Keratinocyte (primary cell): ENCODE data around the gene MTA3.

ENCODE experiments used
- EZH2 ChIP-seq: IDR thresholded peaks from one replicate; pipeline ENCODE4 v1.6.1; 2012; ENCODE audit warnings: inconsistent platforms, mild to moderate bottlenecking, low read length, moderate library complexity
- TF ChIP-seq, protein P1 (sequence below), 3 experiments: IDR thresholded peaks in 1 of 3; conservative IDR thresholded peaks in 1 of 3; optimal IDR thresholded peaks in 1 of 3; 2 replicates in 2 of 3; 3 replicates in 1 of 3; pipeline versions ENCODE3 to v1.5.1; 2011; ENCODE audit warnings: low read length in 3 of 3, mild to moderate bottlenecking in 3 of 3, moderate library complexity in 2 of 3, control low read depth in 1 of 3, inconsistent platforms in 1 of 3; ENCODE audit not compliant: insufficient read depth in 2 of 3; ENCODE audit errors: extremely low read depth in 1 of 3

DNA sequence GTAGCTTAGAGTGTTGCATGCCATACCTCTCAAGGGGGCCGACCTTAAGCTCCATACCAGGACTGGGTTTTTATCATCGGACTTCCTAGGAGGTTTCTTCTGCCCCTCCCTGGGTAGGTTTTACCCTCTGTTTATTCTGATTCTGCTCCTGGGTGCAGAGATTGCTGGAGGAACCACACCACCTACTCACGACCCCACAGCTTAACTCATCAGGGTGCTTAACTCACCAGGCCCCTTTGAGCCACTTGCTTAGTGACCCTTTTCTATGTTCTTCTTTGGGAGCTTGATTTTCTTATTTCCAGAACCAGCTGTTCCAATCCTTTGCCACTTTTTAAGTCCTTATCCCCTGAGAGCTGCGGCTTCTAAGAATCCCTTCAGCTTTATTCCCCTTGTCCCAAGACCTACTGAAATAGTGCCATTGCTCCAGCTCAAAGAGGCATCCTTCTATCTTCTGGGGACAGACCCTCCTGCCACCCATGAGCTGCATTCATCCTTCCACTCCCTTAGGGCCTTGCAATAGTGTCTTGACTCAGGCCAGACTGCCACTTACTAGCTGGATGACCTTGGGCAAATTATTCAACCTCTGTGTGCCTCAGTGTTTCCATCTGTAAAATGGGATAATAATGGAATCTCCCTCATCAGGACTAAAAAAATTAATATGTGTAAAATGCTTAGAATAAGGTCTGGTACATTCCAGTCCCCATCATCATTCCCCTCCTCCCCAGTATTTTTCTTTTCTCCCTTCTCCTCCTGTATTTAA is 189.7 kb downstream of the MTA3 start:
- TF ChIP-seq, protein P1, sequence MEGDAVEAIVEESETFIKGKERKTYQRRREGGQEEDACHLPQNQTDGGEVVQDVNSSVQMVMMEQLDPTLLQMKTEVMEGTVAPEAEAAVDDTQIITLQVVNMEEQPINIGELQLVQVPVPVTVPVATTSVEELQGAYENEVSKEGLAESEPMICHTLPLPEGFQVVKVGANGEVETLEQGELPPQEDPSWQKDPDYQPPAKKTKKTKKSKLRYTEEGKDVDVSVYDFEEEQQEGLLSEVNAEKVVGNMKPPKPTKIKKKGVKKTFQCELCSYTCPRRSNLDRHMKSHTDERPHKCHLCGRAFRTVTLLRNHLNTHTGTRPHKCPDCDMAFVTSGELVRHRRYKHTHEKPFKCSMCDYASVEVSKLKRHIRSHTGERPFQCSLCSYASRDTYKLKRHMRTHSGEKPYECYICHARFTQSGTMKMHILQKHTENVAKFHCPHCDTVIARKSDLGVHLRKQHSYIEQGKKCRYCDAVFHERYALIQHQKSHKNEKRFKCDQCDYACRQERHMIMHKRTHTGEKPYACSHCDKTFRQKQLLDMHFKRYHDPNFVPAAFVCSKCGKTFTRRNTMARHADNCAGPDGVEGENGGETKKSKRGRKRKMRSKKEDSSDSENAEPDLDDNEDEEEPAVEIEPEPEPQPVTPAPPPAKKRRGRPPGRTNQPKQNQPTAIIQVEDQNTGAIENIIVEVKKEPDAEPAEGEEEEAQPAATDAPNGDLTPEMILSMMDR (optimal IDR thresholded peaks at IDR 0.05 in 1 of 3, IDR thresholded peaks at IDR 0.05 in 1 of 3, conservative IDR thresholded peaks at IDR 0.05 in 1 of 3; ENCODE audit: extremely low read depth in 1 of 3, insufficient read depth in 2 of 3, low read length in 3 of 3), result no peak
- no peak for TF ChIP-seq EZH2
